ENCODE data around the gene FYN. TPM values are rescaled to one million over a fixed set of nuclear protein-coding genes. Genes with fewer than 3 reads are reported as not detected.

The FYN gene
- polyA plus RNA-seq, 1 donor (not counting 4 experiments of a cell fraction or from before 2014, with no cell fraction given): 24.7 TPM

DNA sequence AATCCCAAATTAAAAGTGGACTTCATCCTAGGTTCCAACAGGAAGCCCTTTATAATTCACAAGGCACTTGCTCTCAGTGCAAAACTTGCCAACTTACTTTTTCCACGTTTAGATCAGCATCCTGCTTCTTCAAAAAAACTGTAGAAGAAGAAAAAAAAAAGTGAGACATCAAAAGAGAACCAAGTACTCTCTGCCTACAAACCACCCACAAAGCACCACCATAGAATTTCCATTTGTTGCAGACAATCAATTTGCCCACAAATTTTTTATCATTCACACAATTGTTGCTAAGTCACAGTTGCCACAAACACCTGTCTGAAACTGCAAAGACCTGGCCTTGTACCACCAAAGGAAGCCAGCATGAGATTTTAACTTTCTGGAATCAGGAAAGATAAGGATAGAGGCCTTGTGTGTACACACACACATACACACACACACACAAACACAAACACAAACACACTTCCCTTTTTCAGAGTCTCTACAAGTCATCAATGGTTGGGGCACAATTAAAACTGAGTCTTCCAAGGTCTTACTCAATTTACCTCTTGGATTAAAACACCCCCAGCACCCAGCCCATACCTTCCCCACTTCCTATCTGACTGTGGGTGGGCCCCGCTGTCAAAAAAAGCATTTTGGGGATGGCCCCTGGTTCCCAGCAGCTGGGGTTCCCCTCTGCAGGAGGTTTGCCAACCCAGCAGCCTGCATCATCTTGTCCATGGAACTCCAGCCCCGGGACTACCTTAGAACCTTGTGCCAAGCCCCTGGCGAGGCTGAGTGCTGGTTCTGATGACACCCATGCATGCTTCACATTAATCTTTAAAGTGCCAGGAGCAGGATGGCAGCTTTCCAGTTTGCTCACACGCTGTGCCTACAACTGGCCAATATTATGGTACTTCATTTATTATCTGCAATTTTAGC, 26.5 kb downstream of the FYN start:
- H3K4me2 ChIP-seq (ENCODE audit: control insufficient read depth, extremely low read depth, insufficient read depth, low read depth, low read length): no peak overlapping the region
- H4K20me1 ChIP-seq (ENCODE audit: control insufficient read depth, extremely low read depth, insufficient read depth, low read length): no peaks in the 10 kb centered on the region
- no peaks in the 10 kb centered on the region for H3K9me1 ChIP-seq (ENCODE audit: control insufficient read depth, extremely low read depth, insufficient read depth, low read length)
- DNase-seq (ENCODE audit: low read depth, low spot score) (no peak), FAIRE-seq (no peak)
- no peaks in the 10 kb centered on the region for H3K4me1 ChIP-seq (ENCODE audit: control insufficient read depth, extremely low read depth, insufficient read depth, low read length)
- TF ChIP-seq EZH2 (IDR thresholded peaks at IDR 0.05; ENCODE audit: low read length): no peak
- TF ChIP-seq, protein P1, sequence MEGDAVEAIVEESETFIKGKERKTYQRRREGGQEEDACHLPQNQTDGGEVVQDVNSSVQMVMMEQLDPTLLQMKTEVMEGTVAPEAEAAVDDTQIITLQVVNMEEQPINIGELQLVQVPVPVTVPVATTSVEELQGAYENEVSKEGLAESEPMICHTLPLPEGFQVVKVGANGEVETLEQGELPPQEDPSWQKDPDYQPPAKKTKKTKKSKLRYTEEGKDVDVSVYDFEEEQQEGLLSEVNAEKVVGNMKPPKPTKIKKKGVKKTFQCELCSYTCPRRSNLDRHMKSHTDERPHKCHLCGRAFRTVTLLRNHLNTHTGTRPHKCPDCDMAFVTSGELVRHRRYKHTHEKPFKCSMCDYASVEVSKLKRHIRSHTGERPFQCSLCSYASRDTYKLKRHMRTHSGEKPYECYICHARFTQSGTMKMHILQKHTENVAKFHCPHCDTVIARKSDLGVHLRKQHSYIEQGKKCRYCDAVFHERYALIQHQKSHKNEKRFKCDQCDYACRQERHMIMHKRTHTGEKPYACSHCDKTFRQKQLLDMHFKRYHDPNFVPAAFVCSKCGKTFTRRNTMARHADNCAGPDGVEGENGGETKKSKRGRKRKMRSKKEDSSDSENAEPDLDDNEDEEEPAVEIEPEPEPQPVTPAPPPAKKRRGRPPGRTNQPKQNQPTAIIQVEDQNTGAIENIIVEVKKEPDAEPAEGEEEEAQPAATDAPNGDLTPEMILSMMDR (optimal IDR thresholded peaks at IDR 0.05 in 1 of 3, IDR thresholded peaks at IDR 0.05 in 1 of 3, conservative IDR thresholded peaks at IDR 0.05 in 1 of 3; ENCODE audit: extremely low read depth in 1 of 3, insufficient read depth in 2 of 3, low read length in 3 of 3): no peak
- H3K9ac ChIP-seq (ENCODE audit: control insufficient read depth, extremely low read depth, insufficient read depth, low read length): no peak overlapping the region
- no peaks in the 10 kb centered on the region for H3K27me3 ChIP-seq (ENCODE audit: control insufficient read depth, extremely low read depth, insufficient read depth, low read length)
- peaks cover 20% of the 10 kb centered on the region for H3K79me2 ChIP-seq (ENCODE audit: control insufficient read depth, insufficient read depth, low read length)
- no peak overlapping the region for H3K27ac ChIP-seq (ENCODE audit: control insufficient read depth, insufficient read depth, low read length)
- H2AFZ ChIP-seq (ENCODE audit: control insufficient read depth, low read length): no peak overlapping the region
- no peak overlapping the region for H3K4me3 ChIP-seq (ENCODE audit: control insufficient read depth in 2 of 3, extremely low read depth in 1 of 3, insufficient read depth in 2 of 3, low read depth in 1 of 3, low read length in 3 of 3)
- H3K36me3 ChIP-seq (ENCODE audit: control insufficient read depth in 2 of 2, extremely low read depth in 1 of 2, insufficient read depth in 2 of 2, low read length in 2 of 2): peaks cover 1 to 5% of the 10 kb centered on the region in 2 experiments
- dilution Hi-C loops (cut with MboI; ENCODE audit: extremely low pct_ligation_motif_present, low sequenced_read_pairs): no loop called here
- no peaks in the 10 kb centered on the region for H3K9me3 ChIP-seq (ENCODE audit: control insufficient read depth, low read depth, low read length)

DNA sequence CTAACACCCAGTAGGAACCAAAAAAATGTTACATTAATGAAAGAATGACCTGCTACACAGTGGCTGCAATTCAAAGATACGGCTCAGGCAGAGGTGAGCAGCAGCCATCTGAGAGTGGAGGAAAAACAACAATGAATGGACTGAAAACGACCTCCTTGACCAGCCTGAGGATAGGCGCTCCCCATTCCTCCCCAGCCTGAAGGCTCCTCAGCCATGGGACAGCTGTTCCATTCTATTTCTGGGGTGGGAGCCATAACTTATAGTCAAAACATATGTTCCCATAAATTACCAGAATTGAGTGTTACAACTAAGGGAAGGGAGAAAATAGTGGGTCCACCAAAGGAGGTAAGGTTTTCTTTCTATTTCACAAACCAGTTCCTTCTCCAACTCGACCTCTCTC, 27.2 kb downstream of the FYN start:
- TF ChIP-seq, protein P1 (optimal IDR thresholded peaks at IDR 0.05 in 1 of 3, IDR thresholded peaks at IDR 0.05 in 1 of 3, conservative IDR thresholded peaks at IDR 0.05 in 1 of 3; ENCODE audit: extremely low read depth in 1 of 3, insufficient read depth in 2 of 3, low read length in 3 of 3): no peak
- no peak for TF ChIP-seq EZH2 (IDR thresholded peaks at IDR 0.05; ENCODE audit: low read length)
- H3K4me2 ChIP-seq (ENCODE audit: control insufficient read depth, extremely low read depth, insufficient read depth, low read depth, low read length): no peak overlapping the region
- H3K79me2 ChIP-seq (ENCODE audit: control insufficient read depth, insufficient read depth, low read length): peaks cover 14% of the 10 kb centered on the region
- DNase-seq (ENCODE audit: low read depth, low spot score) (no peak), FAIRE-seq (no peak)
- H3K9ac ChIP-seq (ENCODE audit: control insufficient read depth, extremely low read depth, insufficient read depth, low read length): no peak overlapping the region
- dilution Hi-C loops (cut with MboI; ENCODE audit: extremely low pct_ligation_motif_present, low sequenced_read_pairs): no loop called here
- no peak overlapping the region for H3K4me3 ChIP-seq (ENCODE audit: control insufficient read depth in 2 of 3, extremely low read depth in 1 of 3, insufficient read depth in 2 of 3, low read depth in 1 of 3, low read length in 3 of 3)
- H2AFZ ChIP-seq (ENCODE audit: control insufficient read depth, low read length): no peak overlapping the region
- H3K4me1 ChIP-seq (ENCODE audit: control insufficient read depth, extremely low read depth, insufficient read depth, low read length): no peaks in the 10 kb centered on the region
- no peak overlapping the region for H3K27ac ChIP-seq (ENCODE audit: control insufficient read depth, insufficient read depth, low read length)
- no peaks in the 10 kb centered on the region for H4K20me1 ChIP-seq (ENCODE audit: control insufficient read depth, extremely low read depth, insufficient read depth, low read length)
- H3K27me3 ChIP-seq (ENCODE audit: control insufficient read depth, extremely low read depth, insufficient read depth, low read length): no peaks in the 10 kb centered on the region
- H3K9me3 ChIP-seq (ENCODE audit: control insufficient read depth, low read depth, low read length): no peaks in the 10 kb centered on the region
- H3K9me1 ChIP-seq (ENCODE audit: control insufficient read depth, extremely low read depth, insufficient read depth, low read length): no peaks in the 10 kb centered on the region
- peaks cover 1 to 5% of the 10 kb centered on the region in 2 experiments for H3K36me3 ChIP-seq (ENCODE audit: control insufficient read depth in 2 of 2, extremely low read depth in 1 of 2, insufficient read depth in 2 of 2, low read length in 2 of 2)
